A549 (cell line): Measurements from ENCODE around the gene THAP7.

Experiments used
- POLR2A ChIP-seq: IDR thresholded peaks from 2 replicates; pipeline ENCODE4 v1.6.1; 2012; ENCODE audit warnings: mild to moderate bottlenecking, low read length
- TF ChIP-seq, protein P1 (sequence below): fragments of >200 bp; sonication (Bioruptor Twin); formaldehyde crosslinking; IDR thresholded peaks from 3 replicates; pipeline ENCODE4 v1.5.1; 2016

DNA sequence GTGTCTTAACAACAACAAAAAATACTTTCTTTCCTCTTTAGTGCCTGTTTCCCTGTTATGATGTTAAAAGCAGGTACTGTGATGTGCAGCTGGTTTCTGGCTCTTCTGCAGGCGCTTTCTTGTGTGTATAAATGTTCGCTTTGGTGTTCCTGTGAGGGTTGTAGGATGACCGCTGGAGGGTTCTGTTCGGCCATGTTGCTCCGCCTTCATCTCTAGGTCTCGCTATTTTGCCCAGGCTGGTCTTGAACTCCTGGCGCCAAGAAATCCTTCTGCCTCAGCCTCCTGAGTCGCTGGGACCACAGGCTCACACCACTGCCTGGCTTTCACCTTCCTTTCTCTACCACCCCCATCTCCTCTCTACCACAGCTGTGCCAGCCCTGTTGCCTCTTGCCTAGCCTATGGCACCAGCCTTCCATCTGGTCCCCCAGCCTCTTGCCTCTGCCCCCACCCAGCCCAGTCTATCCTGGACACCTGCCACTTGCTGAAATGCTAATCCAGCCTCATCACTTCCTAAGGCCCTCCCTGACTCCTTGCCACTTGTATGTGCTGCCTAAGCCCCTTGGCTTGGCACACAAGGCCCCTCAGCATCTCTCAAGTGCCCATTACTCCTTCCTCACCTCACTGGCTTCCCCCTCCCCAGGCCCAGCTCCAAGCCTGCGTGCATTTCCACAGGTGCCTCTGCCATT lies 49.4 kb upstream of the THAP7 start:
- TF ChIP-seq, protein P1, sequence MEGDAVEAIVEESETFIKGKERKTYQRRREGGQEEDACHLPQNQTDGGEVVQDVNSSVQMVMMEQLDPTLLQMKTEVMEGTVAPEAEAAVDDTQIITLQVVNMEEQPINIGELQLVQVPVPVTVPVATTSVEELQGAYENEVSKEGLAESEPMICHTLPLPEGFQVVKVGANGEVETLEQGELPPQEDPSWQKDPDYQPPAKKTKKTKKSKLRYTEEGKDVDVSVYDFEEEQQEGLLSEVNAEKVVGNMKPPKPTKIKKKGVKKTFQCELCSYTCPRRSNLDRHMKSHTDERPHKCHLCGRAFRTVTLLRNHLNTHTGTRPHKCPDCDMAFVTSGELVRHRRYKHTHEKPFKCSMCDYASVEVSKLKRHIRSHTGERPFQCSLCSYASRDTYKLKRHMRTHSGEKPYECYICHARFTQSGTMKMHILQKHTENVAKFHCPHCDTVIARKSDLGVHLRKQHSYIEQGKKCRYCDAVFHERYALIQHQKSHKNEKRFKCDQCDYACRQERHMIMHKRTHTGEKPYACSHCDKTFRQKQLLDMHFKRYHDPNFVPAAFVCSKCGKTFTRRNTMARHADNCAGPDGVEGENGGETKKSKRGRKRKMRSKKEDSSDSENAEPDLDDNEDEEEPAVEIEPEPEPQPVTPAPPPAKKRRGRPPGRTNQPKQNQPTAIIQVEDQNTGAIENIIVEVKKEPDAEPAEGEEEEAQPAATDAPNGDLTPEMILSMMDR: no peak
- no peak for TF ChIP-seq POLR2A
